ENCODE results near the gene MID2.

GRCh38 chrX:107940095-107940494, 114.4 kb downstream of the MID2 start:
- TF ChIP-seq FOXP2 (optimal IDR thresholded peaks at IDR 0.05; ENCODE audit: control extremely low read depth, extremely low read length, insufficient read depth) (no peak), POLR2AphosphoS5 (IDR thresholded peaks at IDR 0.05; ENCODE audit: borderline replicate concordance, low read depth, low read length) (no peak)
